ENCODE data around the gene CALCOCO2.

GRCh38 chr17:48831549-48831883 lies 681 bp downstream of the CALCOCO2 start:
- no peak for TF ChIP-seq CTCF (IDR thresholded peaks at IDR 0.05; ENCODE audit: insufficient read depth, low read length)
- TF ChIP-seq POLR2AphosphoS5 (IDR thresholded peaks at IDR 0.05; ENCODE audit: low read depth) = no peak
- no peak for TF ChIP-seq SPI1 (IDR thresholded peaks at IDR 0.05; ENCODE audit: borderline replicate concordance, low read depth)

Data from HL-60 (cell line).